NCI-H1105 (cell line): Measurements from ENCODE around the gene LBX1.

ENCODE experiments used
- DNase-seq: peaks from one replicate; lab custom pipeline; 2025; lab: John Stamatoyannopoulos, UW

LBX1 gene

DNA sequence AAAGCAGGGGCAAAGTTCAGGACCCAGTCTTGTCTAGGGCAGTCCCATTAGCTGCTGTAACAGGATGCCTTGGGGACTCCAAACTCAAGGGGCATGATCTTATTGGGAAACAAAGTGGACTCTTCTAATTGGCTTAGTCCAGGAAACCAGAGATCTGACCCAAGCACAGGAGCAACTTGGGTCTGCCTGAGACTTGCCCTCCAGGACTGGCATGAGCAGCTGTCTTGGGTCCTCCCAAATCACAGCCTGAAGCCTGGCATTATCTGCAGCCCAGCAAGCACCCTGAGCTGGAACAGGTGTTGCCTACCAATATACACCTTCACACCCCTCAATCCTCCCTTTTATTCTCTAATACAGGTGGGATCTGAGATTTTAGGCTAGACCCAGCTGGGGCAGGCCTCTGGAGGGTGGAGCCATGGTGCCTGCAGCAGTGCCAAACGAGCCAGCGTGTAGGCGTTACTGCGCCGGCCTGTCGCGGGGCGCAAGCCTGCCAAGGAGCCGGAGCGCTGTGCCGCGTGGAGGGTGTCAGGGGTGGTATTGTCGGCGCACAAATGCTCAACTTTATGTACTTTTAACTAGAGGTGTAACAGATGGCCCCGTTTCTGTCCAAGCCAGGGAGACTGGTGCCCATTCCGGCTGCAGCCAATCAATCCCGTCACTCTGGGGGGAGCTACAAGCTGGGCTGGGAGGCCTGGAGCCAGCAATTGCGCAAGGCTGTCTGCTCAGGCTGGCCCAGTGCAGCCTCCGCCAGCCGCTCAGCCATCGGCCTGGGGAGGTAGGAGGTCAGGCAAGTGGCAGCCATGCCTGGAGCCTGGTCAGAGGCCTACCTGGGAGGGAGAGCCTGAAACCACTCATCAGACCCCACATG is 12.8 kb upstream of the LBX1 start:
- DNase-seq, result no peak

DNA sequence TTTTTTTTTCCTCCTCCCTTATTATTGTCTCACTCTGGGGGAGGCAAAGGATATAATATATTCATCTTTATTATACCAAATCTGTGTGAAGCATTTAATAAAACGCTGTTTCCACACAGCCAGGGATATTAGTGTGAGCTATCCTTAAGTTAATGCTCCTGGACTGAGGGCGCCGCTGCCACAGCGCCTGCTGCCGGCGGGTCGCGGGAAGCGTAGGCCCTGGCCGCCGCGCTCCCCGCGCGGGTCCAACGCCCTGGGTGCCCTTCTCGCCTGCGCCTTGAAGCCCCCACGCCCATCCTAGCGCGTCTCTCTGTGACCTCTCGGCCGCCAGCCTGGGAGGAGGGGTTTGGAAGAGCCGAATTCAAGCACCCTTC is 9.5 kb upstream of the LBX1 start:
- no peak for DNase-seq

DNA sequence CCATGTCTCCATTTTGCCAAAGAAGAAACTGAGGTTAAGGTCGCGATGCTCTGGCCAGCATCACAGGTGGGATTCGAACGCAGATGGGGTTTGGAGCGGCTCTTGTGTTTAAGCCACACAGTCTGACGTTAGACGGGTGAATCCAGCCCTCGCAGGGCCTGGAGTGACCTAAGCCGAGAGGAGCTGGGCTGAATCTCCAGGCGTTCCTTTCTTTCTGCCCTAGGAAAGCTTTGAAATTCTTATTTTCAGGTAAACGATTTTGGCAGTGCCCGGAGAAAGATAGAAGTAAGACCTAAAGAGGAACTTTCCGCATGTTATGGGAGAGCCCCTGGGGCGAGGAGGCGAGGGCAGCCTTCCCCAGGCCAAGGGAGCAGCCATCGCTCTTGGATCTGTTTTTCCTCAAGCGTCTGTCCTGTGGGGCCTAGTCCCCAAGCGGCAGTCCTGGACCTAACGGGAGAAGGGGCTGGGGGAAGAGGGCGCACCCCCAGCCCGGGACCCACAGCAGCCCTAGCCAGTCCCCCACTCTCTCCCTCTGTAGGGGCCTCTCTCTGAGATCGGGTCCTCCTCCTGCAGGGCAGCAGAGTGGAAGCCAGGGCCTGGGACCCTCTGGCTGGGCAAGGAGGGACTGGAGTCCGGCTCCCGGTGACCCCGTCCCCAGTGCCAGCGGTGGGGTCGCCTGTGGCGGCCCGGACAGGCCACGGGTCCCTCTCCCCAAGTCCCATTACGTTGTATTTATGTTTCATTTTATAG is 8.9 kb upstream of the LBX1 start:
- no peak for DNase-seq

DNA sequence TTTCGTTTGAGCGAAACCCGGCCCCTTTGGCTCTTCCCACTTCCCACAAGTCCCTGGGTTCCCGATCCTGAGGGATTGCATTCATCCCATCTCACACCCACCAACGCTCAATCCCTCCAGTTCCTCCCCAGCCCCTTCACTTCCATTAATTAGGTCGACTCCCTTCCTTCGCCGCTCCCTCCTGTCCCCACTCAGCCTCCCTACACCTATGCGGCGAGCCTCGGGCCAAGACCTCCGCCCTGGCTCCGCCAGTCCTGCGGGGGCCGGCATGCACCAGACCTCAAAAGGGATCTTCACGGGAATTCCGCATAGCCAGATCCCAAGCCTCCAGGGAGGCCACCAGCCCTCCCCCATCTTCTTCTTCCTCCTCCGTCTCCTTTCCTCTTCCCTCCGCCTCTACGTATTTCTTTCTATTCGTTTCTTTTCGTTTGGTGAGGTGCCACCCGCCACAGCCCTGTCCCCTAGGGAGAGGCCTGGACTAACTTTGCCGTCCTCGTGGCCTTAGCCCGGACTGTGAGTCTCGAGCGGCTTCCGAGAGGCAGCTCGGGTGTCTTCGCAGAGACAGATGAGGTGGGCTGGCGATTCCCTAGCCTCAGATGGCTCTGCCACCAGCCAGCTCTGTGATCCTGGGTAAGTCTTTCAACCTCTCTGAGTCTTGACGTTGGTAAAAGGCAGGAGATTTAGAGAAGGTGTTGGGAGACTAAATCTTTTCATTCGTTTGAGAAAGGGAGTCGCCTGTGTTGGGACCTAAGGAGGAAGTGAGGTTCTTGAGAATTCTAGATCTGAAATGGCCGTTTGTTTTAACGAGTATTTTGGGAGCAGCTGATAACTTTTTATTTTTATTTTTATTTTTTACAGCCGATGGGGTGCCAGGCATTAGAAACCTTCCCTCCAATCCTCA is 8.1 kb upstream of the LBX1 start:
- DNase-seq, result no peak

DNA sequence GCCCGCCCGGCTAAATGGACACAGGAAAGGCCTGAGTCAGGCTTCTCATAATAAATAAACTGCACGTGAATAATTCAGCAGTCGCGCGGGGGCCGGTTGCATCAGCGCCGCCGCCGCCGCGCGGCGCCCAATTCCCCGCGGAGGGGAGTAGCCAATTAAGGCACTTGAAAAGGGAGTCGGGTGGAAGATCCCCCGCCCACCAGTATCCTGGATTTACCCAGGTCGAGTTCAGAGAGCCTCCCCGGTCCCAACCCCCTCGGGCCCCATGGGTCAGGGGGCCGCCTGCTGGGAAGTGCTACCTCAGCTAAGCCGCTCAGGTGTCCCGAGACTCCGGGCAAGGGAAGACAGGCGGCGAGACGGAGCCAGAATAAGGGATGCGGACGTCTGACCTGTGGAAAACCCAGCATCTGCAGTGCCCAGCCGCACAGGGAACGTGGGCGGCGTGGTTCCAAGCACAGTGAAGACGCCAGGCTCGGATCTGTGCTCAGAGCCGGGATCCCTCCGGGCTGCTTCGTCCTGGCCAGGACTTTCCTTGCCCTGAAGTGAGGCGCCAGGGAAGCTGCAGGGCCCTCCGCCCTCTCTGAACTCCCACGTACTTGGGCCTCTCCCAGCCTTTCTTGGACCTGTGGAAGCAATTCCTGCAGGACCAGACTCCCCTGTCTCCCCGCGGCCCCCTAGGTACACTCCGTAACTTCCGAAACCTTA is 7.3 kb upstream of the LBX1 start:
- DNase-seq, result no peak

DNA sequence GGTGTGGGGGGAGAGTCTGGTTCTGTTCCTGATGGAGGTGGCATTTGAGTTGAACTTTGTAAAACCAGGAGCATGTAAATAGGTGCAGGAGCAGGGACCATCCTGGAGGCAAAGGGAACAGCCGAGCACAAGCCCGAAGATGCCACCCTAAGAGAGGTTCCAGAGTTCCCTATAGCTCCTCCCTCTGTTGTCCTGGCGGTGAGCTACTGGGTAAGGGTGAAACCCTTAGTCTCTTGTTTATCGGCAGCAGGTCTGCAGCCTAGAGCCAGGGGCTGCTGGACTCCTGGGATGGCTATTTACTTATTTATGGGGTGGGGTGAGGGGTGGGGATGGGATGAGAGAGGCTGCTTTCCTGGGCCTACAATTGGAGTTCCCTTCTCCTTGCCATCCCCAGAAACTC is 6.5 kb upstream of the LBX1 start:
- no peak for DNase-seq

DNA sequence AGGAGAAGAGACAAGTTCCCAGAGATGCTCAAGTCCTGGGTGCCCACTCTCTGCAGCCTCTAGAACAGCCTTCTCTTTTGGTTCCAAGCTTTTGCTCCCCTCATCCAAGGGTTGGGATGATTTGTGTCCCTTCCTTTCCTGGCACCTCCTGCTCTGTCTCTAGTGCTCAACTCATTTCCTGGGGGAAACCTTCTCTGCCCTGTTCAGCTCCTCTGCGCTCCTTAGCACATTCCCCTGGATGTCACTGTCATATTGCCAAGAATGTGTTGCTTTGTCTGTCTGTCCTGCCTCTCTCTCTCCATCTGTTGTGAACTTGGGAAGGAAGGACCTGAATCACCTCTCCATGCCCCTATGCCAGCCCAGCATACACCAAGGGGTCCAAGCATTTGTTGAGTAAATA is 5.1 kb upstream of the LBX1 start:
- DNase-seq, result no peak

DNA sequence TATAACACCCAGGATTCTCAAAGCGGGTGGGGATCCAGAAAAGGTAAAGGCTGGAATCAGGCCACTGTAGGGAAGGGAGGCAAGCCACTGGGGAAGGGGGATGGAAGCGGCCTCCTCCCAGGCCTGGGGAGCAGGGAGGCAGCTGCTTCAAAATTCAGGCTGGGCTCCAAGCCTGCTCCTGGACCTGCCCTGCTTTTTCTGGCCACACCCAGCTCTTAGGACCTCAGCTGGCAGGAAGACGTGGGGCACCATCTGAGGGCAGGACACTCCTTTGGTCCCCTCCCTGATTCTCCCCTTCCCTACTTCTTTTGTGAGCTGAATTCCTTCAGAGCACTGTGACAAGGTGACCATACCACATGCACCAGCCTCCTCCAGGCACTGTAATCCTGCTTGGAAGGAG is 4.6 kb upstream of the LBX1 start:
- DNase-seq, result no peak

DNA sequence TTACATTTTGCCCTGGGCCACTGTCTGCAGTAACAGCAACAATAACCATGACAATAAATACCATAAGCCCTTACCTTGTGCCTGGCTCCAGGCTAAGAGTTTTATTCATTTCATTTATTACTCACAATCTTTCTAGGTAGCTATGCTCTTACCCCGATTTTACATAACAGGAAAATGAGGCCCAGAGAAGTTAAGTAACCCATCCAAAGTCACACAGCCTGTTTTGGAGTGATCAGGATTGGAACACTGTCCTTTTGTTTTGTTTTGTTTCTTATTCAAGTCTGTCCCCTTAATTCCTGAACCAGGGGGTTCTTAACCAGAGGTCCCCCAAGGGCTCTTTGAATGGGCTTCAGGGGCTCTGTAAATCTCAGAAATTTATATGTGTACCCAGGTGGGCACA is 4.2 kb upstream of the LBX1 start:
- DNase-seq, result no peak

DNA sequence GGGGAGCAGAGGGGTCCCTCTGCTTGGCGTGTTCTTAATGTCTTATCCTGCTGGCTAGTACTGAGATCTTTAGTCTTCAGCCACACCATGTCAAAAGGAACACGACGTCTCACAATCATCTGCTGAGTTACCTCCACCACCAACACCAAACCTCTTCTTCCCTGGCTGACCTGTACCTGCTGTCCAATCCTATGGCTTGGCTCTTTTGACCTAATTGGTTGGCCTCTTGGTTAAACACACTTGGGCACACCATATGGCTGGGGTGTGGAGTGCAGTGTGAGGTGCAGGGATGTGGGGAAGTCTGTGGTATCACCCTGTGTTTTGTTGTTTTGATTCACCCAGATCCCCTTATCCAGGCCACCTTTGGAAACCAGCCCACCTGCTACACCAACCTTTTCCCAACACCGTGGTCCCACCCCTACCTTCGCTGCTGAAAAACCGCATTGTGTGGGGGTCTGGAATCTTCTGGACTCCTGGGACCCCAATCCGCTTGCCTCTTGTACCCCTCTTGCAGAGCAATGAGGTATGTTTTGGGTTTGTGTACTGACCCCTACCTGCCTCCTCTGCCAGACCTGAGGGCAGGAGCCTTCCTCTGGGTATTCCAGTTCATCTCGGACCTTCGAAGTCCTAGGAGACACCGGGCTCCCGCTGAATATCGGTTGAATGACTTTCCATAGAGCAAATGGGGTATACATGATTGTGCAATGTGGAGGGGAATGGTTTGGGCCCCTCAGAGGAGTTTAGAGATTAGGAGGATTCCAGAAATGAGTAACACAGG is 2.8 kb upstream of the LBX1 start:
- DNase-seq, result no peak

DNA sequence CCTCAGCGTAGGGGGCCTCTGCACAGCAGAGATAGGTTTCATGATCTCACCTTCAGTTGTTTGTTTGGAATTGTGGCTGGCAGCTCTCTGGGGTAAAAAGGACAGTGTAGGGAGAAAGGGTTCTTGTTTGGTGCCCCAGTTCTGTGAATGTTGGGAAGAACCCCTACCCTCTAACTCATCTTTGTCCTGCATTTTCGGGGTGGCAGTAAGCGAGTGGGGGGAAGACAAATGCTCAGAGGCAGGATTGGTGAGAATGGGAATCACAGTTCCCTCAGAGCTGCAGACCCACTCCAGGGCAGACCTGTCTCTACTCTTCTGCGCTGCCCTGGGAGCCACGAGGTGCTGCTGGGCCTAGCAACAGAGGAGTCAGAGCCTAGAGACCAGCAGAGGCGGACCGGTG is 1.8 kb upstream of the LBX1 start:
- no peak for DNase-seq

DNA sequence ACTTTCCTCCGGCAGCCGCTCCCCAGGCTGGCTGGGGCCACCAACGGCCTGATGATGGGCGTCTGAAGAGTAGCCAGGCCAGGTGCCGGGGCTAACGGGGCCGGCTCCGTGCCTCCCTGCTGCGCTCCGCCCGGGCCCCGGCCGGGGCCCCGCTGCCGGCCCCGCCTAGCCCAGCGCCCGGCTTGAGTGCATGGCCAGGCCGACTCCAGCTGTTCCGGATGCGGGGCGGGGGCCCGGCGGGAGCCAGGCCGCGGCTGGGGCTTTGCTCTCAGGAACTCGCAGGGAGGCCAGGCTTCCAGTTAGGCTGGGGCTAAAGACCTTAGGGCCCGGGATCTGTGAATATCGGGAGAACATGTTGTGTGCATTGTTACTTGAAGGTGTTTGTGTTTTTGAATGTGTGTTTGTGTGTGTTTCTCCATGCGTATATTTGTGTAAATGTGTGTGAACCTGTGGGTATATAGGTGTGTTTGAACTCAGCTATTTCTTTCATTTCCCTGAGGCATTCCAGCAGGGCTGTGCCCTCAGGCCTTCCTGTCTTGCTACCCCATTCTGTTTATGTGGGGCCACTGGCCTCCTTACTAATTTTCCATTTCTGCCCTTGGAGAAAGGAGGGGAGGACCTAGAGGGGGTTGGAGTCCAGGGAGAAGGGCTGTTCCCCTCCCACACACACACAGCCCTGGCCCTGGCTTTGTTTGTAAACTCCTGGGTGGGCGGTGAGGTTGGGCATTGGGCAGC is 1.1 kb upstream of the LBX1 start:
- no peak for DNase-seq

DNA sequence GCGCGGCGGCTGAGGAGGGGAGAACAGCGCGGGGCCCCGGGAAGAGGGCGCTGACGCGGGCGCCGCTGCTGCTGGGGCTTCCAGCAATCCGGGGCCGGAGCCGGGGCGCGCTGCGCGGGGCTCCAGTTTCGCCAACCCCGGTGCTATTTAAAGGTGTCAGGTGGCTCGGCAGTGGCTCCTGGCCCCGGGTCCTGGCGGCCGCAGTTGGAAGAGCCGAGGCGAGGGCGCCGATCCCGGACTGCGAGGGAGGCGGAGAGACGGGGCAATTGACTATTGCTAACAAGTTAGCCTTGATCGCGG is 347 bp downstream of the LBX1 start:
- no peak for DNase-seq

DNA sequence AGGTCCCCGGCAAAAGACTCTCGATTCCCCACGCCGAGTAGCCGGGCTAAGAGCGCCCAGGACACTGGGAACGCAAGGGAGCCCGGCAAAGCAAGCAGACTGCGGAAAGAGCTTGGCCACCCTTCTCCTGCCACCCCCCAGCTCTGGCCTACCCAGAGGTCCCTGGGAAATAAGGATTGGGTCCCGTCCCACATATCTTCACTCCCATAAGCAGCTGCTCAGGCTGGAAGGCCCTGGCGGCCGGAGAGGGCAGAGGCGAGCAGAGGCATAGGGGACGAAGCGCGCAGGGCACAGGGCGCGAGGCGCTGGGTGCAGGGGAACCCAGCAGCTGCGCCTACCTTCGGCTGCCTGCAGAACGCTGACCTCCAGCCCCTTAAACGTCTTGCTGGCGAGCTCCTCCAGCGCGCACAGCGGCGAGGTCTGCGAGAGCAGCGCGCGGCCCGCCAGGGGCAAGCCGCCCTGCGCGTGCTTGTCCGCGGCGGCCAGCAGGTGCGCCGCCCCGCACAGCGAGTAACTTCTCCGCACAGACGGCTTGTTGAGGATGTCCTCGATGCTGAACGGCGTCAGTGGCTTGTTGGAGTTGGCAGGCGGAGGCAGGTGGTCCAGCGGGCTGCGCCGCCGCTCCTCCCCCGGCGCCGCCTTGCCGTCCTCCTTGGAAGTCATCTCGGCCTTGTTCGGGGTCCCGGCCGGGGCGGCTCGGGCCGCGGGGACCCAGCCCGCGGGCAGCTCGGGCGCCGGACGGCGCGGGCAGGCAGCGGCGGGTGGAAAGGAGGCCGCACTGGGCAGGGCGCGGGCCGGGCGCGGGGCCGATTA is 904 bp downstream of the LBX1 start:
- no peak for DNase-seq

DNA sequence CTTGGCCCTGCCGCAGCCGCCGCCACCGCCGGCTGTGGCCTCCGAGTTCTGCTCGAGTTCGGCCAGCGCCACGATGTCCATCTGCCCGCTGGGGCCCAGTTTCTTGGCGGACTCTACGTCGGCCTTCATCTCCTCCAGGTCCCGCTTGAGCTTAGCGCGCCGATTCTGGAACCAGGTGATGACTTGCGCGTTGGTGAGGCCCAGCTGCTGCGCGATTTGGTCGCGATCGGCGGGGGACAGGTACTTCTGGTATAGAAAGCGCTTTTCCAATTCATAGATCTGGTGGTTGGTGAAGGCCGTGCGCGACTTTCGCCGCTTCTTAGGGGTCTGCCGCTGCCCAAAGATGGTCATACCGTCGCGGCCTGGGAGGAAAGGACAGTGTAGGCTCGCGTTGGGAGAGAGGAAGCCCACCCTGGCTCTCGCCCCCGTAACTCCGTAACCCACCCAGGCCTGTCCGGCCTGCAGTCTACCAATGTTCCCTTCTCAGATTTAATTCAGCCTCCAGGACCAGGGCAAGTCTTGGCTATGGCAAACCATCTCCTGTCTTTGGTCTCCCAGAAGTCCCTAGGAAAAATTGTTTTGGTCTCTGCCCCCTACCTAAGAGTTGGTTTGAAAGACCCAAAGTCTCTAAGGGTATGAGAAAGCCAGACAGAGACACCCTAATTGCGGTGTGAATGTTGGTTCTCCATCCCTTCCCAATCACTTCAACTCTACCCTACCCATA is 1.7 kb downstream of the LBX1 start:
- no peak for DNase-seq

DNA sequence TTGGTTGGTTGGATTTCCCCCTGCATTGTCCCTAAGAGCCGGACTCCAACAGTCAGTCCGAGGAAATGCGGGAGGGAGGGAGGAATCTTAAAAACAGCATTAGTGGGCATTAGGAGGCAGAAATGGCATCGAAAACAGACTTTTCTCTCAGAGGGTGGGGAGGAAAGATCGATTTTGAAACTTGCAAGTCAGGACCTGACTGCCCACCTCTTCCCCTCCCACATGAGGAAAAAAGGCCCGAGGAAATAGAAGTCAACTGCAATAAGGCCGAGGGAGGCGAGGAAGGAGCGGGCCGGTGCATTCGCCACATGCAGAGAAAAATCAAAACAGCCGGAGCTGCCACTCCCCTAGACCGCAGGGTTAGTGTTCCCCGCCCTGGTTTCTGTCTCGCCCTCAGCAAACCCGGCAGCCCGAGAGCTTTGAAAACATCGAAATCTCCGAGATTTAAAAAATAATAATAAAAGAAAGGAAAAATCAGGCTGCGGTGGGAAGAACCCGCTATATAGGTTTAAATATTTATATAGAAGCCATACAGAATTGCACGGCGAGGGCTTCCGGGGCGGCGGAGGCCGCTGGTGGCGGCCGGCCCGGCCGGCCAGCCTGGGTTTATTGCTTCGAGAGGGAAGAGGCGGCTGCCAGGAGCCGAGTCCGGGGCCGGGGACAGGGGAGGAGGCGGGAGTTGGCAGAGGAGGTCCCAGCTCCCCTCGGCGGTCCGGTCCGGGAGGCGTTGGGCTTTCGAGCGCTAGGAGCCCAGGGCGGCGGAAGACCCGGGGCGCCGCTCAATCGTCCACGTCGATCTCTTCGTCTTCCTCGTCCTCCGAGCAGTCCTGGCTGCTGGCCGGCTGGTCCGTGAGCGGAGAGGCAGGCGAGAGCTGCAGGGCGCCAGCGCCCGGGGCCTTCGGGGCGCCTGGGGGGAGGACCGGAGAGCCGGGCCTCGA is 2.5 kb downstream of the LBX1 start:
- DNase-seq, result no peak

DNA sequence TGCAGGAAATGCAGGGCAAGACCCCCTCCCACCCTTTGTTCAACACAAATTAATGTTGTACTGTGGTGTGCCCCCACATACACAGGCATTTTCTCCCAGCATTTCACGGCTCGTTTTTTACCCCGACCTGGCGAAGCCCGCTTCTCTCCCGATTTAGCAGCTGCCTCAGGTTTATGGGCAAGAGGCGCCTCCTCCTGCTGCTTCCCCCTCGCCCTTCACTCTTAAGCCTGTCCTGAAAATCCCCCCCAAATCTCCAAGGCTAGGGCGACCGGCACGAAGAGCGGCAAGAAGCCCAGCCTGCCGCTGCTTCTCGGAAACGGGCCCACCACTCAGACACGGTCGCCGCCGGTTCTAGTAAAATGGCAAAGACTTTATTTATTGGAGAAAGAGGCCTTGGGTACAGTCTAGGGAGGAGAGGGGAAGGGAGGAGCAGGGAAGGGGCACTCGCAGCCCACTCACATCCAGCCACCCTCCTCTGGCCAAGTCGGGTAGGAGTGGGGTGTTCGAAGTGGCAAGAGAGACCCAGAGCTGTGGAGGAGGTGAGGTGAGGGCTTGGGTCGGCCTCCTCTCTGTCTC is 3.3 kb downstream of the LBX1 start:
- no peak for DNase-seq
